GM21367 (cell line): ENCODE data around the gene FAM53B.

ENCODE experiments used
- ATAC-seq: cut with Tn5 transposase; IDR thresholded peaks from one replicate; pipeline ENCODE4 v1.9.1; 2021; ENCODE audit not compliant: unreplicated experiment

FAM53B gene

DNA sequence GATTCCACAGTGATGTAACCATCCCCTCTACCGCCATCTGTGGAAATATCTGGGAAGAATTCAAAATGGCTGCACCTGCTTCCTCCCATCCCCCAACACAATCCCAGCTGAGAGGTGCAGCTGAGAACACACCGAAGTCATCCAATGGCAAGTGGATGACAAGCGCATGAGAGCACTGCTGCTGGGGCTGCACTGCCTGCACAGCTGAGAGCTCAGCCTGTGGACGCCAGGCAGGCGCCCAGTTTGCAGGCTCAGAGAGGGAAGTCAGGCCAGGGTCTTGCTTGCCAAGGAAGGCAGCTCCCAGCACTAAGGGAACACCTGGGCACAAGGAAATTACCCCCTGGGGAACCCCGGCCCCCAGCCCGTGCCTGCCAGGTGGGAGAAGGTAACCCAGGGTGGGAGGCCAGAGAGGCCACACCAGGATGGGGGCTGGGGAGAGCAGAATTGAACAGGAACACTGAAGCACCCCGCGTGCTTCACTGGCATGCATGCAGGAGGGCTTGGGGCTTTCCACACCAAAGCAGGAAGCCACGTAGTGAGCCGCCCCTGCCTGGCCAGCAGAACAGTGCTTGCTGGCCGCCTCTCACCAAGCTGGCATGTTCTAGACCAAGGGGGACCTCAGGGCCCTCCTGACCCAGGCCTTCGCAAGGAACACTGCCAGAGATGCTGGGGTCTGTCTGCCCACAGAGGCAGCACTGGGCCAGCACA lies 46.2 kb downstream of the FAM53B start:
- ATAC-seq = no peak

DNA sequence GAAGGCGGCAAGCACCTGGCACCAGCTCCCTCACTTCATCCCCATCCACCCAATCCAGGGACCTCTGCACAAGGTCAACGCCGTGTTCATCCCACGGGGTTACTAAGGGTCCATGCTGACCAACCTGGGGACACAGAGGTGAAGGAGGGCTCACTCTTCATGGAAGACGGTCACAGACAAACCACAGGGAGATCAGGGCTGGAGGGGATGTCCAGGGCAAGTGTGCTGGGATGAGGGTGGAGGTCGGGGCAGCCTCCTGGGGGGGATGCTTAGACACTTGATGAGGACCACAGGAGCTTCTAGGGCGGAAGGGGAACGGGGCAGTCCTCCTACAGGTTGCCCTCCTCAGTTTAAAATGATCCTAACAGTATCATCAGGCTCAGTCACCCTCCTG lies 46.7 kb downstream of the FAM53B start:
- no peak for ATAC-seq

DNA sequence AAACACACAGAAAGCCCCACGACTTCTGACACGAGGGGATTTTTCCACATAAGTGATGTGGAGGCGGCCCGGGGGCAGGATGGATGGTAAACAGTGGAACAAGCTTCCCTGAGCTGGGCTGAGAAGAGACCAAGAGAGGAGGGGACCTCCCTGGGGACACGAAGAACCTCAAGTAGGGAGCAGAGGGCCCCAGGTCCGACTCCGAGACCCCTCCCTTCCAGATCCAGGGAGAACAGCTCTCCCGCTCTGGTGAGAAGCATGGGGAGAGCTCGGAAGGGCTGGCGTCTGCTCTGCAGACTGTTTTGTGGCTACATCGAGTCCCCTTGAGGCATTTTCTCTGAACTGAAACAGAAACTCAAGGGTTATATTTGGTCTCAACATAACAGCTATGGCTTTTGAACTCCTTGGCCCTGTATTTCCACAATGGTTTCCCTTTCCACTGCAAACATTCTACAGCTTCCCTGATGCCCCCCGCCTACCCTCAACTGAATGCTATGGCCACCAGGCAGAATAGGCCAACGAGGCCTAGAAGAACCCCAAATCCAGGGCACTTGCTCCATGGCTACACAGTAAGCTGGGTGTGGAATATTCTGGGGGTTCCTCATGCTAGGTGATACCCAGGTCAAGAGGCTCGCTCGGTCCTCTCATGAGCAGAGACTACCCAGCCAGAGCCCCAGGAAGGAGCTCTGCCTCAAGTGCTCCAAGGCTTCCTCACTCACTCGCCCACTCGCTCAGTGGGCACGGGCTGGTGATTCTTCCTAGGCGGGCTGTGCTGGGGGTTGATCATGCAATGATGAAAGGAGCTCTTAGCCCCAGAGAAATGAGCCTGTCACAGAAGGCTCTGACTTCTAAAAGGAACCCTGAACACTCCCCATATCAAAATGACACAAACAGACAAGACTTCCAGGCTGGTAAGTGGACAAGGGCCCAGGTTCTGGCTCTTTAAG lies 47.5 kb downstream of the FAM53B start:
- ATAC-seq = peak; percentile 63

DNA sequence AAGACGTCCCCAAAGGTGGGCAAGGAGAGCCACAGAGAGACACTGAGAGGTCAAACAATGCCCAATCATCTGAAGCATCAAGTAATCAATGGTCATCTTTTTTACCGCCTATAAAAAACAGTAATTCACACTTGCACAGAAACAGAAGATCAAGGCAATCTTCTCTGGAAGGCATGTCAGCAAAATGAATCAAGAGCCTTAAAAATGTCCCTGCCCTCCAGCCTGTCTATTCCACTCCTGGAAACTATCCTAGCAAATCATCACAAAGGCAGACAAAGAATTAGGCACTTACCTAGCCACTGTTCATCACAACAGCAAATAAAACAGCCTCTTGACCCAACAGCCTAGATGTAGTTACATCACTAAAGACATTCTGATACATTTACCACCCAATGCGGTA lies 48.9 kb downstream of the FAM53B start:
- ATAC-seq = no peak

DNA sequence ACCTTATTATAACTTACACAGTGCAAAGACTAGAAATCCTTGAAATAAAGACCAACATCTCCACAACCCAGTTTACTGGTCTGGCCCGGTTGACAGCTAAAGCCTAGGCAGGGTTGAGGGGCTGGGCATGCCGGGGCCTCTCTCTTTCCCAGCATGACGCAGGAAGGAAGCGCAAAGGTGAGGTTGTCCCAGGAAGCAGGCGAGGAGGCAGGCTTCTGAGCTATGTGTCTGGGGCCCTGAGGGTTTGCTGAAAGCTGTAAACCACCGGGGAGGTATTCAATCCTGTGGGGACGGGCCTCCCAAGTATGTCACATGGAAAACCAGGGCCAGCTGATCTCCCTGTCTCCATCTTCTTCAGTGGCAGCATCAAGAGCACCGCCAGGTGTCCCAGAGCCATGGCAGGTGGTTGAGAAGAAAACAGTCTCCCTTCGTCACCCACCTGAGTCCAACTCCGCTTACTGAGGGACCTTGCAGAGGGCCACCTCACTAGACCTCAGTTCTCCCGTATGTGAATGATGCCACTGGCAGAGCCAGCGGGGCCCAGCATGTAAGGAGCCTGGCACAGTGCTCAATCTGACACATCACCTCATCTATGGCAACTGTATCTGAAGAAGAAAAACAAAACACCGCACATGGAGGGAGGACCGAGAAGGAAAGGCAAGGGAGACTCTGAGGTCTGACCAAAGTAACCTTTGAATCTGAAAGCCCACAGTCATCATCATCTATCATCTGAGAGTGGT lies 49.5 kb downstream of the FAM53B start:
- no peak for ATAC-seq

DNA sequence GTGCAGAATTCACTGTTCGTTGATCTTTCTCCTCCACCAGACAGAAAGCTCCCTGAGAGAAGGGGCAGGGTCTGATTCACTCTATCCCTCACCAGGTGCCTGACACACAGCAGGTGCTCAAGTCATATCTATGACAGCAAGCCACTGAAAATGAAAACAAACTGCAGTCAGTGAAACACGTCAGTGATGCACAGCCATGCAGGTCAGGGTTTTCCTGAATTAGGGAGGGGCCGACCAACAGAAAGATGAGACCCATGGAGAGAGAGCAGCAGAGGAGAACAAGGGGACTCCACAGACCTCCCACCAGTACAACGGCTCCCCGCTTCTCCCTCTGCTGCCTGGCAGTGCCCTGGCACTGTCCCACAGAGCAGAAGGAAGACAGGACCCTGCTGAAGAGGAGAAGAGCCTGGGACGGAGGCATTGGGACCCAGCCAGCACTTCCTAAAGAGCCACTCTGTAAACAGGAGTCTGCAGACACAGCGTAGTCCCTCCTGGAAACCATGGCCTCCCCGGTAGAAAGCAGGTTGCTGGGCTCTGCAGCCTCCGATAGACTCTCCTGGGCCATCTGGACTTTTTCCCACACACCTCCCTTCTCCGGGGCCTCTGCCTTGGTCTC lies 50.3 kb downstream of the FAM53B start:
- ATAC-seq = peak; percentile 25

DNA sequence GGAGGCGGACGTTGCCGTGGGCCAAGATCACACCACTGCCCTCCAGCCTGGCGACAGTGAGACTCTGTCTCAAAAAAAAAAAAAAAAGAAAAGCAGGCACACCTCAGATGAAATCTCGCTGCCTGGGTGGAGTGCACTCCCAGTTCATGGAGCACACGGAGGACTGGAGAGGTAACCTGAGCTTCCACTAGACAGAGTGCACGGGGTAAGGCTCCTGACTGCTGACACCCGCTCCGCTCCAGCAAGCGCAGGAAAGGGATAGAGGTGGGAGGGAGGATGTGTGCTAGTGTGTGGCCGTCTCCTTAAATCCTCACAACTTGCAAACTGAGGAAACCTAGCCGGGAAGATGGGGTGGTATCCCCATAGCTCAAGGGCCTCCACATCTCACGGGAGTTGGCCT lies 50.8 kb downstream of the FAM53B start:
- ATAC-seq = no peak

DNA sequence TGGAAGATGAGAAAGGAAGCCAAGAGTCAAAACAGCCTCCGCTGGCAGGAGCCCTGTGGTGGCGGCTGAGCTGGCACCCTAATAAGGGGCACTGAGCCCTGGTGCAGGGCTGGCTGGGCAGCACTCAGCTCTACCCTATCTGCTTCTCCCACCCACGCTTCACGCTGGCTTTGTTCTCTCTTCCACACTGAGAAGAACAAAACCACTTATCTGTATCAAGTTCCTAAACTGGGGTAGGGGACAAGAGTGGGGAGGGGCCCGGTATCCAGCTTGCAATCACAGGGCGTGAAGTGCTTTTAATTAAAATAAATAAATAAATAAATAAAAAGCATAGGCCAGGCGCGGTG lies 52.1 kb downstream of the FAM53B start:
- ATAC-seq = no peak

DNA sequence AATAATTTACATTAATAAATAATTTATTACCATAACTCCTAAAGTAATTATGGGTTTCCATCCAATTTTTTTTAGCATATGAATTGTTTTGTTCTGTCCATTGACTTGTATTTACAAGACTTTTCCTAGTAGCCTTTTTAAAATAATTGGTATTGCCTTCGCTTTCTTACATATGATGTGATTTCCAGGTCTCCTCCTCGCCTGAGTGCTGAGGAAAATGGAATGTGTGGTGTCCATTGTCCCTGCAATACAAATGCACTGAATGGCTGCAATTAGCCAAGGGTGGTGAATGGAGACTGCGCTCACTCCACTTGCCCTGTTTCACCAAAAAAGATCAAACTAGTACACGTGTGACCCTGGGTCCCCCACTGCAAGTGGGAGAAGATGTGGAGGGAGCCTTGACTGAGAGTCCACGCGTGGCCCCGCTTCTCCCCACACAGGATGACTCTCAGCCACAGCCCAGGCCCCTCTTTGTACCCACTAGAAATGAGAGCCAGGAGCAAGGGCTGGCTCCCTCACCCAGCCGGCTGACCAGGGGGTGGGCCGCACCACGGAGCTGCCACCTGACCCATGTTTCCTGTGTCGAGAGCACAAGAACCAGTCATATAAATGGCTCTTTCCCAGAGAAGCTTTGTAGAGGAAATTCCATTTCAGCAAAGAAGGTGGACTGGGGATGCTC lies 52.6 kb downstream of the FAM53B start:
- no peak for ATAC-seq

DNA sequence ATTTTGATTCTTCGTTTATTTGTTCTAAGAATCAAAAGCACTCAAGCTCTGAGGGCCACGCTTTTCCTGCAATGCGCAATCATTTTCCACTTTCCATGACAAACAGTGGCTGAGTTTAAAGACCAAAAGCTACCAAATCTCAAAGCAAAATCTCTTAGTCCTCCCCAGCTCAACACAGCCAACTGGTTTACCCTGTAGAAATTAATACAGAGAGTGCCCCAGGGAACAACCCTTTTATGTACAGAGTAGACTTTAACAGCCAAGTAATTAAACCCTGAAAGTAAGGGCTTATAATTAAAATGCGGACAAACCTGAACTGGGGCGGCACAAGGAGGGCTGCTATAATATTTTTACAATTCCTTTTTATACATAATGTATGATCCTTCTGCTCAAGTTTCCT lies 53.2 kb downstream of the FAM53B start:
- ATAC-seq = no peak

DNA sequence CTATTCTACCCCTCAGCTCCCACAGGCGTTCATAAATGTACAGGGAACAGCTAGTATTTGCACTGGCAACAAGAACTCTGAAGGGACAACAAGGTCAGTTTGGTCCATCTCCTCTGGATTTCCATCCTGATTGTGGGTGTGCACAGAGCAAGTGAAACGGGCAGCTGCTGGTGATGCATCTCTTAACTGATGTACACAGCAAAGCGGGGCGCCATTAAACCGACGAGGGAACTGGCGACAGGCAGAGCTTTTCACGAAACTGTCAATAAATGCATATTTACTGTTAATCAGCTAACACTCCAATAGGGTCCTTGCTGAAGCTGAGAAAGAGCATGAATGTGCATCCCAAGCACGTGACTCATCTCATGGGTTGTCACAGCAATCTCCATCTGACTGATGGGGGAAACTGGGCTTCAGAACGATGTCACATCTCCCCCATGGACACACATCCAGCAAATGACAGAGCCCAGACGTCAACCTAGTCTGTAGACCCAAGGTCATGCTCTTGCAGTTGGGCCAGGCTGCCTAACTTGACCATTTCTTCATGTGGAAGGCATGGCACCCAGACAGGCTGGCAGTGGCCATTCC lies 54.2 kb downstream of the FAM53B start:
- no peak for ATAC-seq

DNA sequence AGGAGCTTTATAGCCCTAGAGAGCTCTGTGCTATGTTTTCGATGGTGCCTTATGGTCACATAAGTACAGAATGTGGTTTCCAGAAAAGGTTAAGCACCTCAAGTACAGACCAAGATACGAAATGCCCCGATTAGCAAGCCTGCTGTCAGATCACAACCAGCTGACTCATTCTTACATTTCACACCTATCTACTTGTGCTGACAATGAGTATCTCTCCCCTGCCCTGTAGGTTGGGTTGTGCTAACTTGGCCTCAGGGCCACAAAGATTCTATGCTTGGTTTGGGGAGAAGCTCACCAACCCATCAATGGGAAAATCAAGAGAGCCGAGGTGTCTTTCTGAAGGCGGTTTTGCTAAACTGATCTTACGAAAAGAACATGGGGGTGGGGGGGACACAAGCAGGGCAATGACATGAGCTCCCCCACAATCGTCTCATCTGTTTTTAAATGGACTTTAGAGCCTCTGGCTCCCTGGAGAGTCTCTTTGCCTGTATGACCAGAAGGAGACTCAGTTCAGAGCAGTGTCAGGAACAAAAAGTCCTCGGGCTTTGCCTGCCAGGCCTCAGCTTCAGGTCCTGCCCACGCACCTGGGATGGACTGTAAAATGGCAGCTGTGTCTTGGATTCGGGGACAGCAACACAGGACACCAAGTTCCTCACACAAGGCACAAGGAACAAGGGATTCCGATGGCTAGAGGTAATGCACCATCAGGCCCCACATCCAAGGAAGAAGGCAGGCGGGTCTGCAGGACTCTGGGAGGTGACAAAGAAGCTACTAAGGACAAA lies 55.1 kb downstream of the FAM53B start:
- ATAC-seq = peak; percentile 94

DNA sequence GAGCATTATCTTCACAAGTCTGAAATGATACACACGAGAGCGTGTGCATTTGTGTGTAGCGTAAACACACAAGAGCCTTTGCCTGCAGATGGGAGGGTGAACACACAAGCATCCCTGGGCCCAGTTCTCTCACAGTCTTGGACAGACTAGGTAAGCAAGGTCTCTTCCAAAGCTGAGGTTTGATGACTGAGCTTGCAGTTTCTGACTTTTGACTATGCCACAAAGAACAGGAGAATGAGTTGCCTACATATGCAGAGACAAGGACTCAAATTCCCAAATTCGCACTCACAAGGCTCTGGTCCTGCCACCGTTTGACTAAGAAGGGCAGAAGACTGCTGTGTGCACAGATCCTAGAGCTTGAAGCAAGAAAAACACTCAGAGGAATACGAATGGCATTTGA lies 55.8 kb downstream of the FAM53B start:
- ATAC-seq = peak; percentile 4

DNA sequence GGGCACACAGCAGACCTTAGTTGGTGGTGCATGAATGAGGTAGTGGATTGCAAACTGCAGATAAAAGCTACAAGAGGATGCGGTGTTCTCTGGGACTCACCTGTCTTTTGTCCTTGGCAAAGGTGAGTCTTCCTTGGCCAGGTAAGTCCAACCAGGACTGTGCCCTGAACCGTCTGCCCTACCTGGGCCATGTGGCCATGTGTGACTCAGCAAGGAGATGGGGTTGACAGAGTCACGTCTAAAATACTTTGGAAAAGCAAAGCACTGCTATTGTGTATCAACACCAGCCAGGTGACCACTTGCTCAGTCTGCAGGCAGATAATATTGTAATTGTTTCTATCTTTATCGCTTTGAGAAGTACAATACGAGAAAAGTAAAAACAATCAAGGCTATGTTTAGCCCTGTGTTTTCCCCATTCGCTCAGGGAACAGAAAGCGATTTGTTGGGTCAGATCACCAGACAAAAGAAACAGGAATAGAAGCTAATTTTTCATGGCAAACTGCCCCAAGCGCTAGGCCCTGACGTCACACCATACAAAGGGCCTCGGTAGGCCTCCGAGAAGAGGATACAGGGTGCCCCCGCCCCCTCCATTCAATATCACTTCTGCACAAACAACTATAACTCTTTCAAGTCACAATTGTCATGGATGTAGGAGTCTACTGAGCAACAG lies 57.3 kb downstream of the FAM53B start:
- no peak for ATAC-seq

DNA sequence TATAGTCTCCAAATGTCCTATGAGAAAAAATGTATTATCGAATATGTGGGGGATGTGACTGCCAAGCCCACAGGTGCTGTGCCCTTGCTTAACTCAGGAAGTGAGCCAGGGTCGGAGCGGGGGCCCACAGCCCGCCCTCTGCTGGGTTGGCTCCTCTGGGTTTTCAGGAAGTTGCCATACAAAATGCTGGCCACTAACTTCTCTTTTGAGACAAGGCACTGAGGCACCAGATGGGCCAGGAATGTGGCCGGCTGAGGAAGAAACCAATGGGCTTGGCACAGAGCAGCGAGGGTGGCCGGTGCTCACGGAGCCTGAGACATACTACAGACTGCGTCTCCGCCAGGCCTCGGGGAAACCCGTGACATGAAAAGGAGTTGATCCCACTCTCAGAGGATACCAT lies 58.9 kb downstream of the FAM53B start:
- ATAC-seq = no peak

DNA sequence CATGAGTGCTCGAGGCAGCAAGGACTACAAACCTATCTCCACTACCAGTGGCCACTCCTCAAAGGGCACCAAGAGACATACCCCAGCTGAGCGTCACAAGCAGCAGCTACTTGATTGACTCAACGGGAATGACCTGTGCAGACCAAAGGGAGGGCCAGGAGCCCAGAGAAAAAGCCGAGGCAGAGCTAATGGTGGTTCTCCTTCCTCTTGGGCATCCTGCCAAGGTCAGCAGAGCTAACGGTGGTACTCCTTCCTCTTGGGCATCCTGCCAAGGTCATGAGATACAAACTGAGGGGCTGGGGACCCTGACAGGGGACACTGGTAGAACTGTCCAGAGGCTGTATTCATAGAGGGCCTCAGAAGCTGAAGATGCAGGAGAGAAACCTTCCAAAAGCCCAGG lies 60.4 kb downstream of the FAM53B start:
- no peak for ATAC-seq

DNA sequence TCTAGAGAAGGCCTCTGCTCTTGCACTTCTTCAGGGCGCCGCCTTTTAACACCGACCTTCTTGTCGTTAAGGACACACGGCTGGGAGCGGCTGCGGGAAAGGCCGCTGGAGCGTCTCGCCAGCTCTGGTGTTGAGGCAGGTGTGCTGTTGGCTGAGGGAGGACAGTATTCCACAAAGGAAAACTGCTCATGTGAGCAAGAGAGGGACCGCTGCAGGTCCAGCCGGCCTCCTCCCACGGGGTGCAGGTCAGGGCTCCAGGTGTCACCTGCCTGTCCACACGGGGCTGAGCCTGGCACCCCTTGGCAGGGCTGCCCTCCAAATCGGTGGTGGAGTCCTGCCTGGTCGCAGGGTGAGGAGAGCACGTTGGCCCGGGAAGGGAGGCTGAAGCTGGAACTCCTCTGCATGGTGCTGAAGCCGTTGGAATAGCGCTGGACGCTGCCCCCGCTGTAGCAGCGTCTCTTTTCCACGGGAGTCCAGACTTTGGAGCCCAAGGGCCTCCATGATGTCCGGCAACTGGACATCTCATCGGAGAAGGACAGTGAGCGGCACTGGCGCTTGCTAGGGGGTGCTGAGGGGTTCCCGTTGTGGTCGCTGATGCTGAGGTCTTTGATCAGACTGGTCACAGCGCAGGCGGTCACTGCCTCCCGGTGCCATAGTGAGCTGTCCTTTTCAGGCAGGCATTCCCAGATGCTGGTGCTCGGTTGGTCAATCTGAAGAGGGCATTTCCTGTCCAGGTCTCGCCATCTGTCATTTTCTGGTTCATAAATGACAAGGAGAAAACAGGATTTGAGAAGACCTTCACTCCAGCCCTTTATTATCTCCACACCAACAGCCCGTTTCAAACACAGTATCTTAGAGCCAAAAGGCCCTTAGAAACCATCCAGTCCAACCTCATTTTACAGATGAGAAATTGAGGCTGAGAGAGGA lies 62.3 kb downstream of the FAM53B start:
- ATAC-seq = no peak

DNA sequence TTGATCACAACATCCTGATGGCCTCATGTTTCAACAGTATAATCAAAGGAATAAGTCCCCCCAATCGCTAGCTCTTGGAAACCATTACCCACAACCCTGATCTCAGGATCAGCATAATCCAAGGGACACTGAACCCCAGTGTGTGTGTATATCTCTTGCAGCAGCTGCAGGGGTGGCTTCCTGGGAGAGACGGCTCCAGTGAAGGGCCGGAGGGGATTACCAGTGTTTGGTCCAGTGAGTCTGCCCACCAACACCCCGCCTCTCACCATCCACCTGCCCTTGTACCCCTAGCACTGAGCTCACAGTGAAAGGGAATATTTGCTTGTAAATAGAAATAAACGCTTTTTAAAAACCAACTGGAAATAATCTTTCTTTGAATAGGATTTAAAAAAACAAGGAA lies 63.1 kb downstream of the FAM53B start:
- ATAC-seq = no peak
